ENCODE measurements around the gene ERC1. TPM values are rescaled to one million over a fixed set of nuclear protein-coding genes. Genes with fewer than 3 reads are reported as not detected.

ERC1 gene
- total and polyA plus RNA-seq, 2 donors (not counting 3 experiments of a cell fraction or from before 2014, with no cell fraction given): 11.7 to 66.1 TPM

DNA sequence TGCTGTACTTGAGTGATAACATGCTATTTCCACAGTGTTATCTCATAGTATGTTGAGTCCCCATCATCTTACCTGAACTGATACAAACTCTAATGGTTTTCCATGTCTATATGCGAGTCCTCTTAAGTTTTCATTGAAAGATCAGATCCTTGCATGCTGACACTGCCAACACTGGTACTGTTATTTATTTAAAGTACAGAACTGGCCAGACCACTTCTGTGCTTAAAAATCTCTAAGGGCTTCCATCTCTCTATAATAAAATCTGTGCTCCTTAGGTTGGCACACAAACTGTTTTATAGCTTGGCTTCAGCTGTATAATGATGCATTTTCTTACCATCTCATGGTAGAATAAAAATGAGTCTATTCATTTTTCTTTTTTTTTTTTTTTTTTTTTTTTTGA, 188.1 kb downstream of the ERC1 start:
- no peak overlapping the region for H3K27ac ChIP-seq (ENCODE audit: insufficient read depth, low read depth, low read length)
- no peak overlapping the region for H2AFZ ChIP-seq (ENCODE audit: low read depth, low read length)
- H3K36me3 ChIP-seq (ENCODE audit: control insufficient read depth in 2 of 2, extremely low read depth in 1 of 2, insufficient read depth in 2 of 2, low read length in 2 of 2): no peaks in the 10 kb centered on the region
- no peaks in the 10 kb centered on the region for H4K20me1 ChIP-seq (replicated peaks; ENCODE audit: control insufficient read depth, extremely low read depth, insufficient read depth, low read length)
- H3K4me3 ChIP-seq (replicated peaks in 1 of 3; ENCODE audit: insufficient read depth in 1 of 3, low read depth in 1 of 3, low read length in 3 of 3): no peak overlapping the region
- H3K9me1 ChIP-seq (replicated peaks; ENCODE audit: control insufficient read depth, extremely low read depth, insufficient read depth, low read length): no peaks in the 10 kb centered on the region
- FAIRE-seq (no peak), DNase-seq (ENCODE audit: low read depth, low spot score) (no peak)
- no peaks in the 10 kb centered on the region for H3K79me2 ChIP-seq (ENCODE audit: control insufficient read depth, insufficient read depth, low read length)
- dilution Hi-C loops (cut with MboI; ENCODE audit: extremely low pct_ligation_motif_present, low sequenced_read_pairs): no loop called here
- H3K9ac ChIP-seq (replicated peaks; ENCODE audit: extremely low read depth, insufficient read depth, low read length): no peak overlapping the region
- intact Hi-C loops (cut with micrococcal nuclease): no loop called here
- CTCF ChIA-PET: interaction anchor here (0.6 to 1.9 kb wide), 4 partner anchors 9 to 103 kb away, joined by 3 to 9 read pairs (median 4); no protein-coding TSS in a partner anchor
- peaks cover 9% of the 10 kb centered on the region for H3K4me1 ChIP-seq (ENCODE audit: control insufficient read depth, extremely low read depth, insufficient read depth, low read length)
- no peaks in the 10 kb centered on the region for H3K27me3 ChIP-seq (ENCODE audit: control insufficient read depth in 2 of 2, insufficient read depth in 2 of 2, low read length in 2 of 2)
- no TSS peak for BruUV-seq (replicated peaks)
- no peak overlapping the region for H3K4me2 ChIP-seq (ENCODE audit: insufficient read depth, low read length)
- POLR2A ChIA-PET: no interaction called here
- no peaks in the 10 kb centered on the region for H3K9me3 ChIP-seq (replicated peaks; ENCODE audit: control insufficient read depth, insufficient read depth, low read length)
- TF ChIP-seq POLR2AphosphoS5 (IDR thresholded peaks at IDR 0.05; ENCODE audit: insufficient read depth, low read depth, low read length): no peak
- TF ChIP-seq MYC (IDR thresholded peaks at IDR 0.05; ENCODE audit: low read depth, low read length): no peak
- TF ChIP-seq EZH2 (IDR thresholded peaks at IDR 0.05; ENCODE audit: borderline replicate concordance, low read depth, low read length, severe bottlenecking): no peak

- intact Hi-C loops (cut with micrococcal nuclease): no loop called here
- no peaks in the 10 kb centered on the region for H4K20me1 ChIP-seq (replicated peaks; ENCODE audit: control insufficient read depth, extremely low read depth, insufficient read depth, low read length)
- no peaks in the 10 kb centered on the region for H3K9me3 ChIP-seq (replicated peaks; ENCODE audit: control insufficient read depth, insufficient read depth, low read length)
- TF ChIP-seq JUN (IDR thresholded peaks at IDR 0.05; ENCODE audit: borderline replicate concordance, insufficient read depth, insufficient read length, low read depth): no peak
- no peak for TF ChIP-seq POLR2AphosphoS5 (IDR thresholded peaks at IDR 0.05; ENCODE audit: insufficient read depth, low read depth, low read length)
- TF ChIP-seq CTCF (IDR thresholded peaks at IDR 0.05; ENCODE audit: extremely low read depth in 1 of 2, insufficient read depth in 1 of 2, low read depth in 1 of 2, low read length in 2 of 2): no peak
- TF ChIP-seq GATA2 (IDR thresholded peaks at IDR 0.05; ENCODE audit: insufficient read depth, insufficient read length, low read depth, low read length): no peak
- no peak for TF ChIP-seq FOS (IDR thresholded peaks at IDR 0.05; ENCODE audit: borderline replicate concordance, insufficient read depth, low read length)
- TF ChIP-seq MYC (IDR thresholded peaks at IDR 0.05; ENCODE audit: low read depth, low read length): no peak
- TF ChIP-seq, protein P1, sequence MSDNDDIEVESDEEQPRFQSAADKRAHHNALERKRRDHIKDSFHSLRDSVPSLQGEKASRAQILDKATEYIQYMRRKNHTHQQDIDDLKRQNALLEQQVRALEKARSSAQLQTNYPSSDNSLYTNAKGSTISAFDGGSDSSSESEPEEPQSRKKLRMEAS (IDR thresholded peaks at IDR 0.05; ENCODE audit: insufficient read depth, insufficient read length): no peak
- no peak for TF ChIP-seq EZH2 (IDR thresholded peaks at IDR 0.05; ENCODE audit: borderline replicate concordance, low read depth, low read length, severe bottlenecking)
- TF ChIP-seq POLR2A (IDR thresholded peaks at IDR 0.05; ENCODE audit: low read depth, low read length): no peak
- no peaks in the 10 kb centered on the region for H3K27me3 ChIP-seq (ENCODE audit: control insufficient read depth in 2 of 2, insufficient read depth in 2 of 2, low read length in 2 of 2)
- peaks cover 21% of the 10 kb centered on the region for H3K4me1 ChIP-seq (ENCODE audit: control insufficient read depth, extremely low read depth, insufficient read depth, low read length)
- BruUV-seq (replicated peaks): no TSS peak
- no peaks in the 10 kb centered on the region for H3K9me1 ChIP-seq (replicated peaks; ENCODE audit: control insufficient read depth, extremely low read depth, insufficient read depth, low read length)
- ChIA-PET CTCF (interaction anchor here (1.2 to 3.6 kb wide), 3 partner anchors 9 to 64 kb away, joined by 3 to 10 read pairs (median 4); no protein-coding TSS in a partner anchor), POLR2A (no interaction called here)
- H3K36me3 ChIP-seq (ENCODE audit: control insufficient read depth in 2 of 2, extremely low read depth in 1 of 2, insufficient read depth in 2 of 2, low read length in 2 of 2): no peaks in the 10 kb centered on the region
- dilution Hi-C loops (cut with MboI; ENCODE audit: extremely low pct_ligation_motif_present, low sequenced_read_pairs): no loop called here
- H3K27ac ChIP-seq (ENCODE audit: insufficient read depth, low read depth, low read length): no peak overlapping the region
- no peak for FAIRE-seq
- DNase-seq (ENCODE audit: low read depth, low spot score): no peak
- no peak overlapping the region for H2AFZ ChIP-seq (ENCODE audit: low read depth, low read length)
- H3K4me2 ChIP-seq (ENCODE audit: insufficient read depth, low read length): no peak overlapping the region
- H3K4me3 ChIP-seq (replicated peaks in 1 of 3; ENCODE audit: insufficient read depth in 1 of 3, low read depth in 1 of 3, low read length in 3 of 3): no peak overlapping the region
- no peaks in the 10 kb centered on the region for H3K79me2 ChIP-seq (ENCODE audit: control insufficient read depth, insufficient read depth, low read length)
- no peak overlapping the region for H3K9ac ChIP-seq (replicated peaks; ENCODE audit: extremely low read depth, insufficient read depth, low read length)
Observed at GRCh38 chr12:1182069-1182468, 191.0 kb downstream of the ERC1 start.
